ENCODE data around the gene CGB1.
"Not testable (repeated sequence)": the region's sequence is repeated elsewhere in the genome, so short reads cannot be mapped to it uniquely, and the experiment has no call there.

DNA sequence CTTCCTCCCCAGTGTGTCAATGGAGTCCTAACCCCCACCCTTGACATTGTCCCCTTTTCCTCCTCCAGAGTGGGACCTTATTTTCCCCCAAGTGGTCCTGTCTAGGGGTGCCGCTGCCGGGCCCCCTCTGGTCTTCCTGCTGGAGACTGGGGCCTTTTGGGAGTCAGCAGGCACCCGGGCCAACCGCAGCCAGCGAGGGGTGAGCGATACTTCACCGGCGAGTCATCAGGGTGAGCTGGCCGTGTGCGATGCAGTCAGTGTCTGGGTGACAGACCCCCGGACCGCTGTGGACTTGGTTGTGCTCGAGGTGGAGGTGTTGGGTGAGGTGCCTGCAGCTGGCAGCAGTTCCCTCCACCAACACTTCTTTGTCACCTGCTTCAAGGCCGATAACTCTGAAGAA, 6.9 kb downstream of the CGB1 start:
- not testable (repeated sequence) for TF ChIP-seq EZH2 (IDR thresholded peaks at IDR 0.05; ENCODE audit: borderline replicate concordance, low read length); CTCF (conservative IDR thresholded peaks at IDR 0.05 in 1 of 2, IDR thresholded peaks at IDR 0.05 in 1 of 2; ENCODE audit: extremely low read depth in 1 of 2, insufficient read depth in 1 of 2, low read depth in 1 of 2, low read length in 2 of 2)

All from mammary epithelial cell (primary cell).